ENCODE data around the gene SCAP. TPM values are rescaled to one million over a fixed set of nuclear protein-coding genes. Genes with fewer than 3 reads are reported as not detected.

The SCAP gene
- total and polyA plus RNA-seq, 2 of the 13 experiments (the other 11 are each of a cell fraction or from before 2014, with no cell fraction given), result 40.4 to 53.3 TPM

GRCh38 chr3:47380026-47380600, 95.6 kb downstream of the SCAP start (continued):
- TF ChIP-seq ATF7 (IDR thresholded peaks at IDR 0.05), result no peak
- TF ChIP-seq ATF7 (CRISPR knock-in tag; IDR thresholded peaks at IDR 0.05), result no peak
- no peak; the same call in 1 of the 2 replicates for TF ChIP-seq ATF1 (CRISPR knock-in tag; IDR thresholded peaks at IDR 0.05)
- no peak for TF ChIP-seq ZSCAN25 (CRISPR knock-in tag; IDR thresholded peaks at IDR 0.05)
- no peak for TF ChIP-seq ZNF264 (CRISPR knock-in tag; IDR thresholded peaks at IDR 0.05)
- TF ChIP-seq ZNF615 (CRISPR knock-in tag; IDR thresholded peaks at IDR 0.05; ENCODE audit: borderline replicate concordance), result no peak
- no peak for TF ChIP-seq GATAD2A (CRISPR knock-in tag; IDR thresholded peaks at IDR 0.05)
- no peak for TF ChIP-seq ZBTB33 (CRISPR knock-in tag; IDR thresholded peaks at IDR 0.05)
- no peak for TF ChIP-seq PAXIP1 (CRISPR knock-in tag; conservative IDR thresholded peaks at IDR 0.05)
- TF ChIP-seq HHEX (CRISPR knock-in tag; IDR thresholded peaks at IDR 0.05), result no peak
- TF ChIP-seq ZNF30 (CRISPR knock-in tag; IDR thresholded peaks at IDR 0.05), result no peak
- 0 out of 2 replicates have a peak, but pooled peaks have one; percentile 5 for TF ChIP-seq ZNF414 (CRISPR knock-in tag; IDR thresholded peaks at IDR 0.05)
- TF ChIP-seq ISX (CRISPR knock-in tag; conservative IDR thresholded peaks at IDR 0.05), result 0 out of 2 replicates have a peak, but pooled peaks have one; percentile 33
- TF ChIP-seq AHDC1 (CRISPR knock-in tag; IDR thresholded peaks at IDR 0.05; ENCODE audit: borderline replicate concordance), result no peak
- TF ChIP-seq ZNF883 (CRISPR knock-in tag; IDR thresholded peaks at IDR 0.05; ENCODE audit: not compliant biosample characterization), result no peak
- no peak for TF ChIP-seq ZNF552 (CRISPR knock-in tag; IDR thresholded peaks at IDR 0.05; ENCODE audit: borderline replicate concordance)
- TF ChIP-seq HBP1 (CRISPR knock-in tag; IDR thresholded peaks at IDR 0.05; ENCODE audit: low read depth), result no peak
- no peak for TF ChIP-seq HCFC1 (IDR thresholded peaks at IDR 0.05; ENCODE audit: low read depth, low read length)

All from HepG2 (cell line).